IPS DF 4.7 (cell line): Measurements from ENCODE around the gene TCERG1L.
"Not testable (repeated sequence)": the region's sequence is repeated elsewhere in the genome, so short reads cannot be mapped to it uniquely, and the experiment has no call there.

Experiments used
- DNase-seq: peaks from one replicate; pipeline ENCODE4 v3.0.0-alpha.2; 2013; ENCODE audit warnings: low spot score; ENCODE audit errors: extremely low read depth

TCERG1L gene

DNA sequence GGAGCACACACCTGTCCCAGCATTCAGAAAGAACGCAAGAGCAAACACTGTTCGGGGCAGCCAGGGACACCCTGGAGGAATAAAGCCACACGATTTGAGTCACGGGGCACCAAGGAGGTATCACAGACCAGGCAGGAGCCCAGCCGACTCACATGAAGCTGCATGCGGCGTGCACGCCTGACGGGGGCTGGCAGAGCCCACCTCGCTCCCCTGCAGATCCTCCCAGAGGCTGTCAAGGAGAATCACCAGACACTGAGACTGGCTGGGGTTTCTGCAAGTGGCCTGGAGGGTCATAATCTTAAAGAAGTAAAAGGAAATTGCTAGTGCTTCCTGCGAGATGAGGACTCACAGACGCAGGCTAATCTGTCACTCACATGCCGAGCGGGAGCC lies 61.6 kb downstream of the TCERG1L start:
- no peak for DNase-seq

DNA sequence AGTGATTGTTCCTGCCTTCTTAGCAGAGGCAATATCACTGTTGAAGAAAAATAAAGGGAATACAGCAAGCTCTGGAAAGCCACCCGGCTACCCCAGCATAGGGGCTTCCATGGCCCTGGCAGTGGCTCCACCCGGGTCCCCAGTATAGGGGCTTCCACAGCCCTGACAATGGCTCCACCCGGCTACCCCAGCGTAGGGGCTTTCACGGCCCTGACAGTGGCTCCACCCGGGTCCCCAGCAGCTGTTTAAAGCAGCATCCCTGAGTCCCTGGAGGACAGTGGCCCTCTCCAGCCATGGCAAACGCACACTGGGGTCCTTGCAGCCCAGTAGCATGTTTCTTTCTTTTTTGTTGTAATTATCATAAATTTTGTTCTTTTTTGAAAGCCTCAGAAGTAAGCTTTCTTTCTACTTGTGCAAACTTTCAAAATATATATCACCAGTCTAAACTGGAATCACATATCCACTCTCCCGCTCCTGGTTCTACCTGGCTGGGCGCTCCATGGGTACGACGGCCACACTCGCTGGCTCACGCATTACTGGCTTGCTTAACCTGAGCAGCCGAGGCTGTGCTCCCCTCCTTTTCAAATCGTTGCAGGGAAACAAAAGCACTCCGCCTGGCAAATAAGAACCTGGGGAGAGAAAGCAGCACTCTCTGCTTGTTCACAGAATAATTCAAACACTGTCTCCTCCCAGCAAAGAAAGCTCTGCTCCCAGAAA lies 62.1 kb downstream of the TCERG1L start:
- no peak for DNase-seq

DNA sequence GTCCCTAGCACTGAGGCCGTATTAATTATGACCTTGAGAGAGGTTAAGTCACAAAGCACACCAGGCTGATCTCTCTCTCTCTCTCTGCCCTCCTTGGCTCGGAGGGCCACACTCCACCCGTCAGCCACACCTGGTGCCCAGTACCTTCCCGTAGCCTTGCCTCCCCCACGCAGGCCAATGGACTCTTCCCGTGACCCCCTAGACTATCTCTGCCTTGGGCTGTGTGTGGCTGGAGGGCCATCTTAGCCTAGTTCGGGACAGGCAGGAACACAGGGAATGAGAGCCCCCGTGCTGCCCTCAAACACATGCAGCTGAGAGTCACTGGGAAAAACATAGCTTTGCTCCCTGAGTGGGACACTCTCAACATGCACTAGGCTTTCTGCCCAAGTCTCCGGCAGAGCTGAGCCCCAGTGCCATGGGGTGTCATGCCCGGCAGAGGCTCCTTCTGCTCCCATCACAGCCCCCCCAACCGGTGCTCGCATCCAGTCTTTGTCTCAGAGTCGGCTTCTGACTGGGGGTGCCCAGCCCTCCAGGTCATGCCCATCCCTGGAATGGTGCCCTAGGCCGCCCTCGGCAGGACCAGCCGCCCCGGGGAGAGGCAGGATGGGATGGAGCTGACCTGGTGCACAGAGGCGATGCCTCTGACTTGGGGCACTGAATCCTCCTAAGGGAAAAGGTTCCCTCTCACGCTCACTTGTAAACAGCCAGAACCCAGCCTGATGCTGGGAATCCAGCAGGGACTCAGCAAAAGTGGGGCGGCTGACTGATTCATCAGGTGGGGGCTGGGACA lies 63.0 kb downstream of the TCERG1L start:
- DNase-seq, result no peak

DNA sequence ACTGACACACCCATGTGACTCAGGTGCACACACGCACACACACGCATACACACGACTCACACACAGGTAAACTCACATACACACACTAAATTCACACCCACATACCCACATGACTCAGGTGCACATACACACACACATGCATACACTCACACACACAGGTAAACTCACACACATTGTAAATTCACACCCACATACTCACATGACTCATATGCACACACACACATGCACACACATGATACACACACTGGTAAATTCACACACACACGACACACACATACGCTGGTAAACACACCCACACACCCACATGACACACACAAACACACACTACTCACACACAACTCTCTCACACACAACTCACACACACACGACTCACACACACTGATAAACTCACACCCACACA lies 63.6 kb downstream of the TCERG1L start:
- no peak for DNase-seq

DNA sequence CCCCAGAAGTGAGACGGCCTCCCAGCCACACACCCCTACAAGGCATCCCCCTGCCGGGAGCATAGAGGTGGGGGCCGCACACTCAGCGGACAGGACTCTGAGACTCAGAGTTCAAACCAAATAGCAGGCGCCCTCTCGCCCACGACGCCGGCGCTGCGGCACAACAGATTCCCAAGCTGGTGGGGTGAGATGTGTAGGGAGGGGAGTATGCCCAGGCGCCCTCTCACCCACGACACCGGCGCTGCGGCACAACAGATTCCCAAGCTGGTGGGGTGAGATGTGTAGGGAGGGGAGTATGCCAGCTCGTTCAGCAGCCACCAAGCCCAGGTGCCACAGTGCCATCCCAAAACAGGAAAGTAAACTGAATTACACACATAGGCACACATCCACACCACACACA lies 64.7 kb downstream of the TCERG1L start:
- no peak for DNase-seq

DNA sequence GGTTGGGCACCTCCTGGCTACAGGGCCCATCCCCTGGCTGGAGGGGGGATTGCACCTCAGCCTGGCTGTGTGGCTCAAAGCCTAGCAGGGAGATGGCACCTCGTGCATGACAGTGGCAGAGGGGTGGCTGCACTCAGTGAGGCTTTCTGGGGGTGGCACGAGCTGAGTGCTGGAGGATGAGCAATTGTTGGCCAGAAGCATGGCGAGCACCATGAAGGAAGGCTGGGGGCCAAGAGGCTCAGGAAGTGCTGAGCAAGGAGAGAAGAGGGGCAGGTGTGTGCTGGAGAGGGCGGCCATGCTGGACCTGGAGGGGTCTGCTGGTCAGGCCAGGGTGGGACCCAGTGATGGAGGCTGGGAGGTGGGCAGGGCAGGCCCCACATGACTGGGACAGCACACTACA lies 65.4 kb downstream of the TCERG1L start:
- DNase-seq, result no peak

DNA sequence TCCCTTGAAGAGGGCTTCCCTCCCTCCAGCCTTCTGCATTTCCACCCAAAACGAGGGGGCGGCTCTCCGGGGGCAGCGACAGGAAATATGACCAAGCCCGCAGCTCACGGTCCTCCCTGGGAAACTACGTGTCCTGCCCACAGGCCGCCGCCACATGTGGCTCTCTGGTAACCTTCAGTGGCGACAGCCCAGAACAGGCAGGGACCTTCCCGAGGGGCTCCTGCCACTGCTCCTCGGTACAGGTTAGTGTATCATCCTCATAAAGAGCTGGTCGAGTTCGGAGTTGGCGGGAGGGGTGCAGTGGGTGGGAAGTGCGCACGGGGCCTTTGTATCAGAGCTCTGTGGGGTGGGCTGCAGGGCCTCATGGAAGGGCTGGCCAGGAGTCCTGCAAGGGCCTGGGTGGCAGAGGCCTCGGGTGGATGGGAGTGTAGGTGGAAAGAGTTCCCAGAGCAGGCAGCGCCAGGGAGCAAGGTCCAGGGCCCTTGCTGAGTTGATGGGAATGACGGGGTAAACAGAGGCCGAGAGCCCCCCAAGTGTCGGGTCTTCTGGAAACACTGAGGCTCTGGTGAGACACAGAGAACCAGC lies 66.0 kb downstream of the TCERG1L start:
- no peak for DNase-seq

DNA sequence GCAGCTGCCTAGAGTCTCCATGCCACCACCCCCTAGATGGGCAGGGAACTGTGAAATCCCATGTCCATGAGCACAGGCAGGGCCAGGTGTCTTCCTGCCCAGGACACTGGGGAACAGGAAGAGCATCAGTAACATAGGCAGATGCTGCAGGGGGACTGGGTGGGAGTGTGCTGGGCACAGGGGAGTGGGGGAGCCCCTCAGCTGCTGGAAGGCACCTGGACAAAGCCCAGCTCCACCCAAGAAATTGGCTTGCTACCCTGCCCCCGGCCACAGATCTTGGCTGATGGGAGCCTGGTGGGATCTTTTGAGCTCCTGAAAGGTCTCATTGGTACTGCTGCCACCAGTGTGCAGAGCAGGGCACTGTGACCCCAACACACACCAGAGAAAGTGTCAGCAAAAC lies 66.7 kb downstream of the TCERG1L start:
- no peak for DNase-seq

DNA sequence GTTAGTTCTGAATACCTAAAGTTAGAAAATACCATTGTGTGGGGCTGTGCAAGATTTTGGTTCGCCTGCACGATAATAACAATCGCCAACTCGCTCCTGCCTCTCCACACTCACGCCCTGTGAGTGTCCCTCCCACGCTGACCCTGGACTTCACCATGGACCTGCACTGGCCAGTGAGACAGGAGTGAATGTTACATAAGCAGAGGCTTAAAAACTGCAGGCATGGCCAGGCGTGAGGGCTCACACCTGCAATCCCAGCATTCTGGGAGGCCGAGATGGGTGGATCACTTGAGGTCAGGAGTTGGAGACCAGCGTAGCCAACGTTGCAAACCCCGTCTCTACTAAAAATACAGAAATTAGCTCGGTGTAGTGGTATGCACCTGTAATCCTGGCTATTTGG lies 68.4 kb downstream of the TCERG1L start:
- DNase-seq, result no peak

DNA sequence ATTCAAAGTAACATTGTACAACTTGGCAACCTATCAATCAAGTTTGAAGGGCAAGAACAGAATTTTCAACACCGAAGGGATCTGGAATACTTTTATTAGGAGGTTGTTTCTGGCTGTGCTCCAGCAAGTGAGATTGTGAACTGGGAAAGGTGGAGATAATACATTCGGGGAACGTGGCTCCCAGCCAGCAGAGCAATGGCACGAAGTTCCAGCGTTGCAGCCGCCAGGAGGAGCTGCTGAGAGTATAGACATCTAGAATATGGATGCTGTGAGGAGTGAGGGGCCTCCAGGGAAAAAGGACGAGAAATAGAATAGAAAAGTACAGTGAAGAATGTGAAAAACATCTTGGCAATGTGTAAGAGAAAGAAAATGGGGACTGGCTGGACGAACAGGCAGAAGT lies 69.5 kb downstream of the TCERG1L start:
- no peak for DNase-seq

DNA sequence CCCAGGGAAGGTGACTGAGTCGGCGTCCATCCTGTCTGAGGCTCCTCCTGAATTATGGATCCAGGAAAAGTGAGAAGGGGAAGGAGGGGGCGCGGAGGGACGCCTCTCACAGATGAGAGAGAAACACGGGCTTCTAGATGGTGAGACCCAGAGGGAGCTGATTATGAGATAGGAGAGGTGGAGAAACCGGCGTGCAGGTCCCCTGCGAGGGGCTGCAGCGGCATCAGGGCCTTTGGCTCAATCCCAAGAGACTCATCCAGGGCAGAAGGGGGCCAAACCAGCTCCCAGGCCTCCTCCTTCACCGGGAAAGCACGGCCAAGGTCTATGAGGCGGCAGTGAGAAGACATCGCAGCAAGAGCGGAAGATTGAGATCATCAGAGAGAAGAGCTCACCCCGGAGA lies 70.8 kb downstream of the TCERG1L start:
- DNase-seq, result no peak

DNA sequence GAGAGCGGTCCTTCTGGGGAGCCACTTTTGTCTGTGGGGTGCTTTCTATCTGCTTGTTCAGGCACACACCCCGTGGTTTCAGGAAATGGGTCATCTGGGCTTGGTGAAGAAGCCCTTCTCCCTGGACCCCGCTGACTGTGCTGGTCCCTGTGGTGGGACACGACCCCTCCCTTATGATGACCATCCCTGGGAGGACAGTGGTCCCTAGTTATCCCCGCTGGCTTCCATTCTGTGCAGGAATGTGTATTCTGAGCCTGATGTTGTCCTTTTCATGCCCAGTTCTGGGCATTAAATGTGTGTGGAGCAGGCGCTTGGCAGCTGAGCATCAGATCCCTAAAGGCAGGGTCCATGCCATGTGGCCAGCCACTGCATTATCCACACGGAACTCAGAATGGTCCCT lies 71.6 kb downstream of the TCERG1L start:
- DNase-seq, result no peak

DNA sequence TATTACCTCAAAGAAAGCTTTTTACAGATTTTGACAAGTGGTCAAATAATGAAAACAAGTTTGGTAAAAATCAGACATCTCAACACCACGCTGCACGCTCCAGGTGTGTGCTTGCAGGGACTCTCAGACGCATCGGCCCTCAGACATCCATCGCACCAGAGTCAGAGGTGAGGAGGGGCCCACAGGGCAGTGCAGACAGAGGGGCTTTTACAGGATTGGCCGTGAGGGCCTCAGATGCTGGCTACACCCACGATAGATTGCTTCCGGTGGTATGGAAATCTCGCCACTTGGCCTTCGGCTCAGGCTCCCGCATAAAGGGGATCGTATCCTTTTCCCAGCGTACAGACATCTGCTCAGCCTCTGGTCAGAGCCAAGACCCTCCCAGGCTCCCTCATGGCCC lies 72.1 kb downstream of the TCERG1L start:
- DNase-seq, result no peak

DNA sequence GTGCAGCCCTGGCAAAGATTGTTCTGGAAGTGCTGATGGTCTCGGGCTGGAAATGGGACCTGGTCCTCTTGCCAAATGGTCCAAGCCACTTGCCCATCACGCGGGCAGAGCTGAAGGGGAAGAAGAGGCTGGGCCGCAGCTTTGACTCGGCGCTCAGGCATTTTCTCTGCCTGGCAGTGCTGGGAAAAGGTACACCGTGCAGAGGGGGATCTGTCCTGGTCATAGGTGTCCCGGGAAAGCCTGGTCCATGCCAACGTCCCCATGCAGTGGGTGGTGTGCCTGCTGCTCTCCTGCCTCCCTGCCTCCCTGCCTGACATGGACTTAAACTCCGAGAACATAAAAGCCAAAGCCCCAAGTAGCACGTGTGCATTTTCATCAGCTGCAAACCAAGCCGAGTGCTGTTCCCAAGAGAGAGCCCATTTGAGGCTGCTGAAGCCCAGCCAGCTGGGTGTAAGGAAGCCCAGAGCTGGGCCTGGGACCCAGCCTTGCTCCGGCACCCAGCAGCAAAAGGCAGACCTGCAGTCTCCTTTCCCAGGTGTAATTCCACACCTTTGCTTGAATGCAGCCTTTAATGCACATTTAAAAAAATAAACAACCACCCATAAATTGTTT lies 72.7 kb downstream of the TCERG1L start:
- no peak for DNase-seq

DNA sequence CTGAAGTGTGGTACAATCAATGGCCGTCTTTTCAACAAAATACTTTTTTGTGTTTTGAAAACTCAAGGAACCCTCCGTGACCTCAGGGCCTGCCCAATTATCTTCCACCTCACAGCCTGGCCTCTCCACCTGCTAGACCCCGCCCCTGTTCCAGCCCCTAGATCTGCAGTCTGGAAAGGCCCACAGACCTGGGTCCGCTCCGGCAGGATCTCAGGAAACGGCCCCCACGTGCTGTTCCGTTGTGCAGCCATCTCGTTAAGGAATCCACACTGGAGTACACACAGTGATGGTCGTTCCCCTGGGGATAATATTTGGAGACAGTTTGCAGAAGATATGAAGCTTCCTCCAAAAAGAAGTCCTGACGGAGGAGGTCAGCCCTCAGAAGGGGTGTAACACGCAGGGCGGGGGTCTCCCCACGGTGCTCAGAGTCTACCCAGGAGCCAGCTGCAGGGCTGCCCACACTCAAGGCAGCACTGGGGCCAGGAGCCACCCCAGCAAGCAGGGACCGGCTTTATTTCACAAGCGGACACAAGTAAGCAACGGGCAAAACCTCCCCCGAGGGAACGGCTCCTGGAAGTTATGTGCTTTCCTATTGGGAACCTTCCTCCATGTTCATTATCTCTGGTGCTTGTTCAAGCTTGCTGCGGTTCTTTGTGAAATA lies 73.4 kb downstream of the TCERG1L start:
- DNase-seq, result no peak

DNA sequence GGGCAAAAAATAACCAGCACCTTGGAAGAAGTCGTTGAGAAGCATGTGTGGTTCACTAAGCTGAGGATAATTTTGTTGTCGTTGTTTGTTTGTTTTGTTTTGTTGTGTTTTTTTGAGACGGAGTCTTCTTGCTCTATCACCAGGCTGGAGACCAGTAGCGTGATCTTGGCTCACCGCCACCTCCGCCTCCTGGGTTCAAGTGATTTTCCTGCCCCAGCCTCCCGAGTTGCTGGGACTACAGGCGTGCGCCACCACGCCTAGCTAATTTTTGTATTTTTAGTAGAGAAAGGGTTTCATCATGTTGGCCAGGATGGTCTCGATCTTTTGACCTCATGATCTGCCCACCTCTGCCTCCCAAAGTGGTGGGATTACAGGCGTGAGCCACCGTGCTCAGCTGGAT lies 76.9 kb downstream of the TCERG1L start:
- DNase-seq, result not testable (repeated sequence)

DNA sequence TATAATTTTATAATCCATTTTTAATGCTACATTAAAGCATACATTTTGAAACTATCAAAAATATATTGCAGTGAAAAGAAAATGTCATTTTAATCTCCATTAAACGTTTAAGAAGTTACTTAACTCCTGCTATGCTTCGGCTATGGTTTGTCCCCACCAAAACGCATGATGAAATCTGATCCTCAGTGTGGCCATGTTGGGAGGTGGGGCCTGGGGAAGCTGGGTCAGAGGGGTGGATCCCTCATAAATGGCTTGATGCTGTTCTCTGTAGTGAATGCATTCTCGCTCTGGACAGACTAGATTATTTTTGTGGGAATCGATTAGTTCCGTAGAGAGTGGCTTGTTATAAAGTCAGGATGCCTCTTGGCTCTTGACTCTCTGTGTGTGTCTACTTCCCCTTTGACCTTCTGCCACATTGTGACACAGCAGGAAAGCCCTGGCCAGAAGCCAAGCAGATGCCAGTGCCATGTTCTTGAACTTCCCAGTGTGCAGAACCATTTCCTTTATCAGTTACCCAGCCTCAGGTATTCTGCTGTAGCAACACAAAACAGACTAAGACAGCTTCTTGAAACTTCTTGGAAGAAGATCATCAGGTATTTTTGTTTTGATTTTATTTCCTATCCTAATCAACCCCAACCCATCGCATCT lies 77.8 kb downstream of the TCERG1L start:
- DNase-seq, result no peak

DNA sequence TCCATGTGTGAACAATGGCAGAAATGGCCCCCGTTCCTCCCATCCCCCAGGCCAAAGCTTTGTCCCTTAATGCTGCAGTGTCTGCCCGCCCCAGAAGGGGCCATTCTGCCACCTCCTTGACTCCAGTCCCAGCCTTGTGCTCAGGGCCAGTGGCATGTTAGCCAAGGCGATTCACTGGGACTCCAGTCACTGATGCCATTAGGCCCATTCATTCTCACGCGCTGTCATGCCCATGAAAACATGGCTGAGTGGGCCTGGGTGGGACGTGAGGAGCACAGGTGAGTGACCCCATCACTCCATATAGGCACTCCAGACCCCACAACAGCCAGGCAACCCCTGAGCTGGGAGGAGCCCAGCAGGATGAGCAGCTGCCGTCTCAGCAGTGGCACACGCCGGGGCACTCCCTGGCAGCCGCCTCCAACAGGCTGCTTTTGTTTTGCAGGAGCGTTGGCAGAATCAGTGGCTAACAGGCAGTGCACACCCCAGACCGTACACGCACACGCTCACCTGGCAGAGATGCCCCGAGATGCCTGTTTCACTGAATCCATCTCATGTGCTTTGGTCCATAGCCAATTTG lies 79.5 kb downstream of the TCERG1L start:
- DNase-seq, result no peak

DNA sequence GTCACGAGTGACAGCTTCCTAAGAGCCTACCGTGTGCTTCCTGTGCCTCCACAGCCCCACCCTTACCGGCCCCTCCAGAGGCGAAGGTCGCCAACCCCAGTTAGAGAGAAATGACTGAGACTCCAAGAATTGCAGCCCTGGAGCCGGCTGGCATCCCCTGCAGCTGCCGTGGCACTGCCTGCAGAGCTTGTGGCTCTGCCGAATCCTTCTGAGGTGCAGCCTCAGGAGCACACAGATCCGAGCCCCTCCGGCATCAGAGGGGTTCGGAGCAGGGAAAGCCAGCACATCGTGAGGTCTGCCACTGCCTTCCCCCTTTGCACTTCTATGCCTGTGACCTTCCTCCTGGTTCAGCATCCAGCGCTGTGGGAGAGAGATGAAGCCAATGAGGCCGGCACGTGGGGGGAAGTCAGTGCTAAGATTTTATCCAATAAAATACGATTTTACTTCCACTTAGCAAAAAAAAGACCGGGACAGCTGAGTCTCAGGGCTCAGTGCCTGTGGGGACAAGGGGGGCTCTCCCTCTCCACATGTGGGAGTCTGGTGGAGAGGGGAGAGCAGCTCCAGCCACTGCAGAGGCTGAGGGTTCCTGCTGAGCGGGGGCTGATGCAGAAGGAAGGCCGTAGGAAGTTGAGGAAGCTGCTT lies 80.1 kb downstream of the TCERG1L start:
- no peak for DNase-seq

DNA sequence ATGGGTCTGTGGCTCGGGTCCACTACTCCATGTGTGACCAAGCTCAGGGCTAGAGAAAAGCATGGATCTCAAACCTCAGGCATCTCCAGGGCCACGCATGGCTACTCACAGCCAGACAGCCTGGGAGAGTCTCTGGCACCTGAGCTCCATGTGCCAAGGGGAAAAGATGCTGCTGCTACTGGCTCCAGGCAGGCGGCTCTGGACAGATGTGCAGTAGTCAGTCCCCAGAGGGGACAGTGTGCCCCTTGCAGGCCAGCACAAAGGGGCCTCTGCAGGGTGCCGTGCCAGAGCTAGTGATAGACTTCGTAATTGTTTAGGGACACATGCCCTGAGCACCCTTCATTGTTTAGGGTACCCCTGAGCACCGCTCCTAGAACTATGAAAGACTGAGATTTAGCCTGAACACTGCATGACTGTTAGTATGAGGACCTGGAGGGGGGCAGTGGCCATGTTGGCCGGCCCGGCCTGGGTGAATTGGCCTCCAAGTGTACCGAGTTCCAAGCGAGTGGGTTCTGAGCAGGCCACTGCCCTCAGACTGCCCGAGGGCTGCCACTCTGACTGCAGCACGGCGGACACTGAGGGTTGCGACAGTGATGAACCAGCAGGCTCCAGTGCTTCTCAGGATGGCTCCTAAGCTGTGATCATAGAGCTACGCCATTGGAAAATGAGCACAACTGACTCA lies 80.7 kb downstream of the TCERG1L start:
- DNase-seq, result no peak
